Measurements from ENCODE around the gene KRTAP5-6. TPM values are rescaled to one million over a fixed set of nuclear protein-coding genes. Genes with fewer than 3 reads are reported as not detected.
A peak's percentile ranks its signal among the peaks of the same experiment; 100 is the strongest.
"Not testable (repeated sequence)": the region's sequence is repeated elsewhere in the genome, so short reads cannot be mapped to it uniquely, and the experiment has no call there.

KRTAP5-6 gene
- total RNA-seq, 1 donor from 2014 or later: not detected

GRCh38 chr11:1668911-1669473 lies 28.0 kb upstream of the KRTAP5-6 start:
- FAIRE-seq (no peak), DNase-seq (ENCODE audit: low read depth) (no peak)
- no peak for TF ChIP-seq CTCF (IDR thresholded peaks at IDR 0.05; ENCODE audit: insufficient read depth, low read length, severe bottlenecking)
- no peaks in the 10 kb centered on the region for H3K27me3 ChIP-seq (ENCODE audit: control insufficient read depth, insufficient read depth, low read length)
- no peak overlapping the region for H3K4me3 ChIP-seq (ENCODE audit: low read depth, low read length)
- no peaks in the 10 kb centered on the region for H3K36me3 ChIP-seq (ENCODE audit: control insufficient read depth, insufficient read depth, low read length)

- DNase-seq (ENCODE audit: low read depth) (no peak), FAIRE-seq (no peak)
Measured at GRCh38 chr11:1669546-1670218, 27.3 kb upstream of the KRTAP5-6 start.

GRCh38 chr11:1670457-1670856 lies 26.5 kb upstream of the KRTAP5-6 start:
- H3K27me3 ChIP-seq (ENCODE audit: control insufficient read depth, insufficient read depth, low read length); H3K36me3 ChIP-seq (ENCODE audit: control insufficient read depth, insufficient read depth, low read length): not testable (repeated sequence)
- peak; percentile 100 for FAIRE-seq

More at GRCh38 chr11:1669546-1670218, 27.3 kb upstream of the KRTAP5-6 start:
- no peaks in the 10 kb centered on the region for H3K36me3 ChIP-seq (ENCODE audit: control insufficient read depth, insufficient read depth, low read length)
- TF ChIP-seq CTCF (IDR thresholded peaks at IDR 0.05; ENCODE audit: insufficient read depth, low read length, severe bottlenecking): no peak
- no peaks in the 10 kb centered on the region for H3K27me3 ChIP-seq (ENCODE audit: control insufficient read depth, insufficient read depth, low read length)
- H3K4me3 ChIP-seq (ENCODE audit: low read depth, low read length): no peak overlapping the region

GRCh38 chr11:1670905-1671371 lies 26.1 kb upstream of the KRTAP5-6 start:
- FAIRE-seq (no peak), DNase-seq (ENCODE audit: low read depth) (no peak)
- no peak overlapping the region for H3K4me3 ChIP-seq (ENCODE audit: low read depth, low read length)
- H3K36me3 ChIP-seq (ENCODE audit: control insufficient read depth, insufficient read depth, low read length): no peaks in the 10 kb centered on the region
- no peaks in the 10 kb centered on the region for H3K27me3 ChIP-seq (ENCODE audit: control insufficient read depth, insufficient read depth, low read length)
- no peak for TF ChIP-seq CTCF (IDR thresholded peaks at IDR 0.05; ENCODE audit: insufficient read depth, low read length, severe bottlenecking)

More at GRCh38 chr11:1670457-1670856, 26.5 kb upstream of the KRTAP5-6 start:
- DNase-seq (ENCODE audit: low read depth); H3K4me3 ChIP-seq (ENCODE audit: low read depth, low read length): not testable (repeated sequence)

- Histone ChIP-seq H3K4me3 (ENCODE audit: low read depth, low read length) (no peak overlapping the region), H3K36me3 (ENCODE audit: control insufficient read depth, insufficient read depth, low read length) (no peaks in the 10 kb centered on the region), H3K27me3 (ENCODE audit: control insufficient read depth, insufficient read depth, low read length) (no peaks in the 10 kb centered on the region)
- DNase-seq (ENCODE audit: low read depth) (no peak), FAIRE-seq (no peak)
- TF ChIP-seq CTCF (IDR thresholded peaks at IDR 0.05; ENCODE audit: insufficient read depth, low read length, severe bottlenecking): no peak
Measured at GRCh38 chr11:1671658-1672057, 25.3 kb upstream of the KRTAP5-6 start.

- no peak for TF ChIP-seq CTCF (IDR thresholded peaks at IDR 0.05; ENCODE audit: insufficient read depth, low read length, severe bottlenecking)
- no peaks in the 10 kb centered on the region for H3K27me3 ChIP-seq (ENCODE audit: control insufficient read depth, insufficient read depth, low read length)
Measured at GRCh38 chr11:1672613-1673350, 24.2 kb upstream of the KRTAP5-6 start.

More at GRCh38 chr11:1672613-1673350, 24.2 kb upstream of the KRTAP5-6 start:
- DNase-seq (ENCODE audit: low read depth) (no peak), FAIRE-seq (no peak)
- Histone ChIP-seq H3K36me3 (ENCODE audit: control insufficient read depth, insufficient read depth, low read length) (no peaks in the 10 kb centered on the region), H3K4me3 (ENCODE audit: low read depth, low read length) (no peak overlapping the region)

All from bronchial epithelial cell (primary cell).